Tibial artery (tissue), 4 donors: ENCODE data around the gene NOL4L.
A peak's percentile ranks its signal among the peaks of the same experiment; 100 is the strongest.

ENCODE experiments used
- DNase-seq, 2 donors: peaks; one replicate each; pipeline ENCODE4 v3.0.0-alpha.2; 2019
- H3K27ac ChIP-seq, 2 donors: fragments of 200-600 bp; sonication (generic) in 1 of 2; 1 replicate in 1 of 2; 2 replicates in 1 of 2; pipeline ENCODE4 v1.5.1; 2018 to 2019; ENCODE audit warnings: mild to moderate bottlenecking in 1 of 2
- H3K27me3 ChIP-seq, 2 donors: fragments of 200-600 bp; sonication (generic) in 1 of 2; one replicate each; pipeline versions ENCODE4 v1.5.1 to v1.6.0; 2016 to 2019
- H3K36me3 ChIP-seq, 3 donors: fragments of 200-600 bp; sonication (generic) in 2 of 3; one replicate each; pipeline ENCODE4 v1.5.1; 2016 to 2019; ENCODE audit warnings: mild to moderate bottlenecking in 2 of 3
- H3K4me1 ChIP-seq, 4 donors: fragments of 200-600 bp; sonication (generic) in 2 of 4; 1 replicate in 3 of 4; 2 replicates in 1 of 4; pipeline ENCODE4 v1.5.1; 2016 to 2019
- H3K4me3 ChIP-seq, 2 donors: fragments of 200-600 bp; sonication (generic) in 1 of 2; 1 replicate in 1 of 2; 2 replicates in 1 of 2; pipeline ENCODE4 v1.5.1; 2018 to 2019; ENCODE audit warnings: mild to moderate bottlenecking in 2 of 2
- H3K9me3 ChIP-seq, 3 donors: fragments of 200-600 bp; sonication (generic) in 1 of 3; one replicate each; pipeline ENCODE4 v1.5.1; 2016 to 2019
- CTCF ChIP-seq, 2 experiments: fragments of 200-600 bp in 1 of 2; fragments of 450-650 bp in 1 of 2; IDR thresholded peaks; one replicate each; pipeline ENCODE4 v1.5.1; 2017 to 2019; ENCODE audit warnings: antibody characterized with exemption in 2 of 2, mild to moderate bottlenecking in 1 of 2, moderate library complexity in 1 of 2
- intact Hi-C: fragments of 100-400 bp; cut with DNase I; formaldehyde crosslinking; loops from one replicate; pipeline ENCODE4 v1.15.0; 2023; ENCODE audit warnings: low total_unique reads

NOL4L gene

GRCh38 chr20:32527447-32528055 lies 57.6 kb downstream of the NOL4L start:
- peaks cover 0 to 14% (median 11%) of the 10 kb centered on the region in 4 donors for H3K4me1 ChIP-seq
- DNase-seq = no peak
- no peak overlapping the region for H3K27ac ChIP-seq
- H3K4me3 ChIP-seq = no peak overlapping the region
- TF ChIP-seq CTCF (IDR thresholded peaks at IDR 0.05) = no peak
- intact Hi-C loops = no loop called here
- H3K27me3 ChIP-seq = peaks cover 0 to 3% of the 10 kb centered on the region in 2 donors
- no peaks in the 10 kb centered on the region for H3K9me3 ChIP-seq
- H3K36me3 ChIP-seq = no peaks in the 10 kb centered on the region

- DNase-seq = no peak
- Histone ChIP-seq H3K27me3 (peaks cover 0 to 3% of the 10 kb centered on the region in 2 donors), H3K27ac (no peak overlapping the region), H3K9me3 (no peaks in the 10 kb centered on the region), H3K4me1 (peaks cover 0 to 14% (median 11%) of the 10 kb centered on the region in 4 donors), H3K4me3 (no peak overlapping the region), H3K36me3 (no peaks in the 10 kb centered on the region)
- intact Hi-C loops = no loop called here
- TF ChIP-seq CTCF (IDR thresholded peaks at IDR 0.05) = no peak
Observed at GRCh38 chr20:32527052-32527446, 58.1 kb downstream of the NOL4L start.

- intact Hi-C loops = no loop called here
- TF ChIP-seq CTCF (IDR thresholded peaks at IDR 0.05) = no peak
- H3K9me3 ChIP-seq = no peaks in the 10 kb centered on the region
- no peaks in the 10 kb centered on the region for H3K36me3 ChIP-seq
- DNase-seq = no peak
- H3K4me3 ChIP-seq = no peak overlapping the region
- H3K27me3 ChIP-seq = peaks cover 0 to 3% of the 10 kb centered on the region in 2 donors
- H3K27ac ChIP-seq = no peak overlapping the region
- peaks cover 0 to 18% (median 11%) of the 10 kb centered on the region in 4 donors for H3K4me1 ChIP-seq
Observed at GRCh38 chr20:32526541-32526940, 58.6 kb downstream of the NOL4L start.

- H3K4me3 ChIP-seq = no peak overlapping the region
- DNase-seq = no peak
- no peak overlapping the region for H3K27ac ChIP-seq
- H3K9me3 ChIP-seq = no peaks in the 10 kb centered on the region
- peaks cover 0 to 3% of the 10 kb centered on the region in 2 donors for H3K27me3 ChIP-seq
- intact Hi-C loops = no loop called here
- no peaks in the 10 kb centered on the region for H3K36me3 ChIP-seq
- TF ChIP-seq CTCF (IDR thresholded peaks at IDR 0.05) = no peak
- H3K4me1 ChIP-seq = peaks cover 0 to 18% (median 11%) of the 10 kb centered on the region in 4 donors
Observed at GRCh38 chr20:32526125-32526524, 59.0 kb downstream of the NOL4L start.

- intact Hi-C loops = no loop called here
Observed at GRCh38 chr20:32524829-32525501, 60.2 kb downstream of the NOL4L start.

More at GRCh38 chr20:32524829-32525501, 60.2 kb downstream of the NOL4L start:
- Histone ChIP-seq H3K4me3 (no peak overlapping the region), H3K9me3 (no peaks in the 10 kb centered on the region), H3K4me1 (peaks cover 0 to 18% (median 11%) of the 10 kb centered on the region in 4 donors), H3K27me3 (peaks cover 0 to 3% of the 10 kb centered on the region in 2 donors), H3K36me3 (no peaks in the 10 kb centered on the region), H3K27ac (no peak overlapping the region)
- peak; percentile 77 to 88 for DNase-seq
- TF ChIP-seq CTCF (IDR thresholded peaks at IDR 0.05) = no peak
